Peyer's patch (tissue), 4 donors: ENCODE data around the gene PCDHB8.
"Not testable (repeated sequence)": the region's sequence is repeated elsewhere in the genome, so short reads cannot be mapped to it uniquely, and the experiment has no call there.

Experiments used
- CTCF ChIP-seq, 6 experiments: fragments of 450-650 bp in 4 of 6; fragments of 200-600 bp in 2 of 6; sonication (generic) in 1 of 6; IDR thresholded peaks; one replicate each; pipeline ENCODE4 v1.5.1; 2017 to 2019; ENCODE audit warnings: antibody characterized with exemption in 6 of 6, mild to moderate bottlenecking in 3 of 6, moderate library complexity in 1 of 6
- POLR2A ChIP-seq, 2 donors: fragments of 450-650 bp; IDR thresholded peaks; one replicate each; pipeline ENCODE4 v1.5.1; 2017; ENCODE audit warnings: antibody characterized with exemption in 2 of 2, mild to moderate bottlenecking in 2 of 2, moderate library complexity in 2 of 2

DNA sequence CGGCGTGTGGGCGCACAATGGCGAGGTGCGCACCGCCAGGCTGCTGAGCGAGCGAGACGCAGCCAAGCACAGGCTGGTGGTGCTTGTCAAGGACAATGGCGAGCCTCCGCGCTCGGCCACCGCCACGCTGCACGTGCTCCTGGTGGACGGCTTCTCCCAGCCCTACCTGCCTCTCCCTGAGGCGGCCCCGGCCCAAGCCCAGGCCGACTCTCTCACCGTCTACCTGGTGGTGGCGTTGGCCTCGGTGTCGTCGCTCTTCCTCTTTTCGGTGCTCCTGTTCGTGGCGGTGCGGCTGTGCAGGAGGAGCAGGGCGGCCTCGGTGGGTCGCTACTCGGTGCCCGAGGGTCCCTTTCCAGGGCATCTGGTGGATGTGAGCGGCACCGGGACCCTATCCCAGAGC is 25.5 kb upstream of the PCDHB8 start:
- TF ChIP-seq CTCF, POLR2A (IDR thresholded peaks at IDR 0.05): not testable (repeated sequence)
